ENCODE data around the gene ACTMAP.
"Not testable (repeated sequence)": the region's sequence is repeated elsewhere in the genome, so short reads cannot be mapped to it uniquely, and the experiment has no call there.

ACTMAP gene

GRCh38 chr19:40781140-40781539 is 30.9 kb upstream of the ACTMAP start:
- H3K4me1 ChIP-seq (ENCODE audit: insufficient read depth, low read length): peaks cover 12% of the 10 kb centered on the region; the same call in 1 of the 2 replicates
- H3K9ac ChIP-seq (ENCODE audit: low read depth, low read length): no peak overlapping the region
- no peaks in the 10 kb centered on the region for H3K9me3 ChIP-seq (ENCODE audit: control insufficient read depth, insufficient read depth, low read length)
- H3K36me3 ChIP-seq (ENCODE audit: insufficient read depth, low read length): no peaks in the 10 kb centered on the region

GRCh38 chr19:40780582-40780981 is 30.3 kb upstream of the ACTMAP start:
- Histone ChIP-seq H3K4me1 (ENCODE audit: insufficient read depth, low read length) (peaks cover 13% of the 10 kb centered on the region), H3K9me3 (ENCODE audit: control insufficient read depth, insufficient read depth, low read length) (no peaks in the 10 kb centered on the region), H3K9ac (ENCODE audit: low read depth, low read length) (no peak overlapping the region), H3K36me3 (ENCODE audit: insufficient read depth, low read length) (no peaks in the 10 kb centered on the region)

GRCh38 chr19:40778706-40779284 is 28.5 kb upstream of the ACTMAP start:
- Histone ChIP-seq H3K36me3 (ENCODE audit: insufficient read depth, low read length) (no peaks in the 10 kb centered on the region), H3K9me3 (ENCODE audit: control insufficient read depth, insufficient read depth, low read length) (no peaks in the 10 kb centered on the region), H3K9ac (ENCODE audit: low read depth, low read length) (peak overlapping the region; percentile 92), H3K4me1 (ENCODE audit: insufficient read depth, low read length) (peaks cover 20% of the 10 kb centered on the region)

GRCh38 chr19:40777937-40778705 is 27.8 kb upstream of the ACTMAP start, which contains the start of gene RAB4B:
TSS of gene RAB4B (plus strand) at chr19:40778247. CDS start at chr19:40778376, 129 bp downstream.
- H3K9ac ChIP-seq (ENCODE audit: low read depth, low read length): peak within 1 kb of the TSS; percentile 92
- no peaks in the 10 kb centered on the region for H3K36me3 ChIP-seq (ENCODE audit: insufficient read depth, low read length)
- H3K4me1 ChIP-seq (ENCODE audit: insufficient read depth, low read length): peaks cover 20% of the 10 kb centered on the region
- no peaks in the 10 kb centered on the region for H3K9me3 ChIP-seq (ENCODE audit: control insufficient read depth, insufficient read depth, low read length)

GRCh38 chr19:40777645-40777936 is 27.3 kb upstream of the ACTMAP start:
- no peaks in the 10 kb centered on the region for H3K9me3 ChIP-seq (ENCODE audit: control insufficient read depth, insufficient read depth, low read length)
- peaks cover 20% of the 10 kb centered on the region for H3K4me1 ChIP-seq (ENCODE audit: insufficient read depth, low read length)
- peak overlapping the region; percentile 71 for H3K9ac ChIP-seq (ENCODE audit: low read depth, low read length)
- H3K36me3 ChIP-seq (ENCODE audit: insufficient read depth, low read length): no peaks in the 10 kb centered on the region

GRCh38 chr19:40776932-40777644 is 26.8 kb upstream of the ACTMAP start:
- Histone ChIP-seq H3K9ac (ENCODE audit: low read depth, low read length) (peak overlapping the region; percentile 71), H3K36me3 (ENCODE audit: insufficient read depth, low read length) (no peaks in the 10 kb centered on the region), H3K4me1 (ENCODE audit: insufficient read depth, low read length) (peaks cover 20% of the 10 kb centered on the region), H3K9me3 (ENCODE audit: control insufficient read depth, insufficient read depth, low read length) (no peaks in the 10 kb centered on the region)

- Histone ChIP-seq H3K4me1 (ENCODE audit: insufficient read depth, low read length) (peaks cover 20% of the 10 kb centered on the region), H3K9me3 (ENCODE audit: control insufficient read depth, insufficient read depth, low read length) (no peaks in the 10 kb centered on the region), H3K36me3 (ENCODE audit: insufficient read depth, low read length) (no peaks in the 10 kb centered on the region), H3K9ac (ENCODE audit: low read depth, low read length) (no peak overlapping the region)
These were observed 26.1 kb upstream of the ACTMAP start for GRCh38 chr19:40776364-40776763.

- H3K36me3 ChIP-seq (ENCODE audit: insufficient read depth, low read length): no peaks in the 10 kb centered on the region
- H3K9ac ChIP-seq (ENCODE audit: low read depth, low read length): no peak overlapping the region
- no peaks in the 10 kb centered on the region for H3K9me3 ChIP-seq (ENCODE audit: control insufficient read depth, insufficient read depth, low read length)
- peaks cover 20% of the 10 kb centered on the region for H3K4me1 ChIP-seq (ENCODE audit: insufficient read depth, low read length)
These were observed 25.4 kb upstream of the ACTMAP start for GRCh38 chr19:40775632-40776022.

GRCh38 chr19:40774916-40775631 is 24.8 kb upstream of the ACTMAP start, which contains the start of gene MIA:
TSS of gene MIA (plus strand) at chr19:40775521. CDS start at chr19:40775543, 22 bp downstream.
- Histone ChIP-seq H3K36me3 (ENCODE audit: insufficient read depth, low read length) (no peaks in the 10 kb centered on the region), H3K9me3 (ENCODE audit: control insufficient read depth, insufficient read depth, low read length) (no peaks in the 10 kb centered on the region), H3K9ac (ENCODE audit: low read depth, low read length) (no peak within 1 kb of the TSS), H3K4me1 (ENCODE audit: insufficient read depth, low read length) (peaks cover 20% of the 10 kb centered on the region)

- not testable (repeated sequence) for H3K36me3 ChIP-seq (ENCODE audit: insufficient read depth, low read length); H3K9ac ChIP-seq (ENCODE audit: low read depth, low read length); H3K4me1 ChIP-seq (ENCODE audit: insufficient read depth, low read length); H3K9me3 ChIP-seq (ENCODE audit: control insufficient read depth, insufficient read depth, low read length)
These were observed 21.0 kb upstream of the ACTMAP start for GRCh38 chr19:40771101-40771862.

- Histone ChIP-seq H3K4me1 (ENCODE audit: insufficient read depth, low read length) (no peaks in the 10 kb centered on the region), H3K9me3 (ENCODE audit: control insufficient read depth, insufficient read depth, low read length) (no peaks in the 10 kb centered on the region), H3K9ac (ENCODE audit: low read depth, low read length) (no peak overlapping the region), H3K36me3 (ENCODE audit: insufficient read depth, low read length) (peaks cover 20% of the 10 kb centered on the region)
These were observed 18.6 kb upstream of the ACTMAP start for GRCh38 chr19:40768869-40769268.

- H3K9me3 ChIP-seq (ENCODE audit: control insufficient read depth, insufficient read depth, low read length); H3K9ac ChIP-seq (ENCODE audit: low read depth, low read length); H3K4me1 ChIP-seq (ENCODE audit: insufficient read depth, low read length): not testable (repeated sequence)
- H3K36me3 ChIP-seq (ENCODE audit: insufficient read depth, low read length): peaks cover 39% of the 10 kb centered on the region
These were observed 16.1 kb upstream of the ACTMAP start for GRCh38 chr19:40766385-40766784.

- no peaks in the 10 kb centered on the region for H3K9me3 ChIP-seq (ENCODE audit: control insufficient read depth, insufficient read depth, low read length)
- no peak overlapping the region for H3K9ac ChIP-seq (ENCODE audit: low read depth, low read length)
- peaks cover 56% of the 10 kb centered on the region for H3K36me3 ChIP-seq (ENCODE audit: insufficient read depth, low read length)
- H3K4me1 ChIP-seq (ENCODE audit: insufficient read depth, low read length): no peaks in the 10 kb centered on the region
These were observed 13.7 kb upstream of the ACTMAP start for GRCh38 chr19:40763963-40764362.

GRCh38 chr19:40763526-40763925 is 13.2 kb upstream of the ACTMAP start:
- Histone ChIP-seq H3K4me1 (ENCODE audit: insufficient read depth, low read length) (no peaks in the 10 kb centered on the region), H3K9ac (ENCODE audit: low read depth, low read length) (no peak overlapping the region), H3K36me3 (ENCODE audit: insufficient read depth, low read length) (peaks cover 57% of the 10 kb centered on the region), H3K9me3 (ENCODE audit: control insufficient read depth, insufficient read depth, low read length) (no peaks in the 10 kb centered on the region)

All from ES-I3 (cell line).